ELF-1 (cell line): ENCODE results near the gene BBS10.
A peak's percentile ranks its signal among the peaks of the same experiment; 100 is the strongest.
"Not testable (repeated sequence)": the region's sequence is repeated elsewhere in the genome, so short reads cannot be mapped to it uniquely, and the experiment has no call there.

Experiments
- DNase-seq: peaks from one replicate; pipeline ENCODE4 v3.0.0-alpha.2; 2016; ENCODE audit warnings: low read depth, low spot score

Gene BBS10

GRCh38 chr12:76329606-76330005 is 18.6 kb downstream of the BBS10 start:
- DNase-seq: no peak

GRCh38 chr12:76329159-76329558 is 19.1 kb downstream of the BBS10 start:
- no peak for DNase-seq

DNA sequence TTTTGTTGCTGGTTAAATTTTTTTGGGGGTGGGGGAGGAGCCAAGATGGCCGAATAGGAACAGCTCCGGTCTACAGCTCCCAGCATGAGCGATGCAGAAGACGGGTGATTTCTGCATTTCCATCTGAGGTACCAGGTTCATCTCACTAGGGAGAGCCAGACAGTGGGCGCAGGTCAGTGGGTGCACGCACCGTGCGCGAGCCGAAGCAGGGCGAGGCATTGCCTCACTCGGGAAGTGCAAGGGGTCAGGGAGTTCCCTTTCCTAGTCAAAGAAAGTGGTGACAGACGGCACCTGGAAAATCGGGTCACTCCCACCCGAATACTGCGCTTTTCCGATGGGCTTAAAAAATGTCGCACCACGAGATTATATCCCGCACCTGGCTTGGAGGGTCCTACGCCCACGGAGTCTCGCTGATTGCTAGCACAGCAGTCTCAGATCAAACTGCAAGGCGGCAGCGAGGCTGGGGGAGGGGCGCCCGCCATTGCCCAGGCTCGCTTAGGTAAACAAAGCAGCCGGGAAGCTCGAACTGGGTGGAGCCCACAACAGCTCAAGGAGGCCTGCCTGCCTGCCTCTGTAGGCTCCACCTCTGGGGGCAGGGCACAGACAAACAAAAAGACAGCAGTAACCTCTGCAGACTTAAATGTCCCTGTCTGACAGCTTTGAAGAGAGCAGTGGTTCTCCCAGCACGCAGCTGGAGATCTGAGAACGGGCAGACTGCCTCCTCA is 28.5 kb downstream of the BBS10 start:
- not testable (repeated sequence) for DNase-seq

DNA sequence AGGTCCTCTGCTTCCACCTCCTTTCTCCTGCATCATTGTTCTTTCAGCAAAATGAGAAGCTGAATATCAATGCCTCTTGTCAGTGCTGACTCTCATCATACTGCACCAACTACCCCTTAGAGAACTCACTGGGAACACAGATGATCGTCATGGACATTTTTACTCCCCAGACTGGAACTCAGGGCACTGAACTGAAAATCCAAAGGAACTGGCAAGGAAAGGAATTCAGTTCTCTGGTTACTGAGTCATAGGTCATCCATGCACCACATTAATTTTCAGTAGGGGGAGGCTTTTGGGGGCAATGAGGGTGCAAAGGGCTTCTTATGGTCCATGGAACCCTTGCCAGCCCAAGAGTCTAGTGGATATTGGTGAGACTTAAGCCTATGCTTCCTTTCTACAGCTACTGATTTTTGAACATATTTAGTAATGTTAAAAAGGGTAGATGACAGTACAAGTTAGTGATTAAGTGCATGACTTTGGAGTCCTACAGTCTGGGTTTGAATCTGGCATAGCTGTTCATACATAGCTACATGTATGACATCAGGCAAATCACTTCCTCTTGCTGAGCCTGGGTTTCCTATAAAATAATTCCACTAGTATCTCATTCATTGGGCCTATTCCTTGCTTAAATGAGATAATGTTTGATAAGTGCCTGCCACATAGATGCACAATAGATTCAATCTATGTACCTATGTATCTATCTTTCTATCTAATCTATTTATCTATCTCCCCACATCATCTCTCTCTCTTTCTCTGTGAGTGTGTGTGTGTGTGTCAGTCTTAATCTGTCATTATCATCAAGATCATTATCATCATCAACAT is 29.2 kb downstream of the BBS10 start:
- no peak for DNase-seq

GRCh38 chr12:76317976-76318375 is 30.2 kb downstream of the BBS10 start:
- no peak for DNase-seq

- no peak for DNase-seq
These were observed 31.7 kb downstream of the BBS10 start for GRCh38 chr12:76316468-76316867.

- DNase-seq: peak; percentile 20
These were observed 34.9 kb downstream of the BBS10 start for GRCh38 chr12:76313299-76313698.

- DNase-seq: no peak
These were observed 35.9 kb downstream of the BBS10 start for GRCh38 chr12:76312315-76312714.

GRCh38 chr12:76311796-76312195 is 36.4 kb downstream of the BBS10 start:
- DNase-seq: no peak

- DNase-seq: no peak
These were observed 38.1 kb downstream of the BBS10 start for GRCh38 chr12:76310110-76310509.

DNA sequence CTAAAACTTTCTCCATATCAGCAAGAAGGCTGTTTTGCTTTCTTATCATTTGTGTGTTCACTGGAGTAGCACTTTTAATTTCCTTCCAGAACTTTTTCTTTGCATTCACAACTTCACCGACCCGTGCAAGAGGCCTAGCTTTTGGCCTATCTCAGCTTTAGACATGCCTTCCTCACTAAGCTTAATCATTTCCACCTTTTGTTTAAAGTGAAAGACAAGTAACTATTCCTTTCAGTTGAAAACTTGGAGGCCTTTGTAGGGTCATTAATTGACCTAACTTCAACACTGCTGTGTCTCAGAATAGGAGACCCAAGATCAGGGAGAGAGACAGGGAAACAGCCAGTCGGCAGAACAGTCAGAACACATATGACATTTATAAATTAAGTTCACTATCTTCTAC is 39.3 kb downstream of the BBS10 start:
- no peak for DNase-seq

- no peak for DNase-seq
These were observed 41.1 kb downstream of the BBS10 start for GRCh38 chr12:76307083-76307482.

- no peak for DNase-seq
These were observed 44.2 kb downstream of the BBS10 start for GRCh38 chr12:76303989-76304460.

- no peak for DNase-seq
These were observed 44.9 kb downstream of the BBS10 start for GRCh38 chr12:76303365-76303764.

DNA sequence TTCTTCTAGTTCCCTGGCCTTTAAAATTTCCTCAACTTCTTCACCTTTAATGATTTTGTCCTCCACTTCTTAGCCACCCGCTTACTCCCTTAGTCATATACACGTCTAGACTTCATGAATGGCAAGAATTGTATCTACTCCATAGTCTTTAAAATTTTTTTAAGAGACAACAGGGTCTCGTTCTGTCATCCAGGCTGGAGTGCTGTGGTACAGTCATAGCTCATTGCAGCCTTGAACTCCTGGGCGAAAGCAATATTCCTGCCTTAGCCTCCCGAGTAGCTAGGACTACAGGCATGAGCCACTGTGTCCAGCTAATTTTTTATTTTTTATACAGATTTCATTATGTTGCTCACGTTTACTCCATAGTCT is 47.9 kb downstream of the BBS10 start:
- DNase-seq: no peak

DNA sequence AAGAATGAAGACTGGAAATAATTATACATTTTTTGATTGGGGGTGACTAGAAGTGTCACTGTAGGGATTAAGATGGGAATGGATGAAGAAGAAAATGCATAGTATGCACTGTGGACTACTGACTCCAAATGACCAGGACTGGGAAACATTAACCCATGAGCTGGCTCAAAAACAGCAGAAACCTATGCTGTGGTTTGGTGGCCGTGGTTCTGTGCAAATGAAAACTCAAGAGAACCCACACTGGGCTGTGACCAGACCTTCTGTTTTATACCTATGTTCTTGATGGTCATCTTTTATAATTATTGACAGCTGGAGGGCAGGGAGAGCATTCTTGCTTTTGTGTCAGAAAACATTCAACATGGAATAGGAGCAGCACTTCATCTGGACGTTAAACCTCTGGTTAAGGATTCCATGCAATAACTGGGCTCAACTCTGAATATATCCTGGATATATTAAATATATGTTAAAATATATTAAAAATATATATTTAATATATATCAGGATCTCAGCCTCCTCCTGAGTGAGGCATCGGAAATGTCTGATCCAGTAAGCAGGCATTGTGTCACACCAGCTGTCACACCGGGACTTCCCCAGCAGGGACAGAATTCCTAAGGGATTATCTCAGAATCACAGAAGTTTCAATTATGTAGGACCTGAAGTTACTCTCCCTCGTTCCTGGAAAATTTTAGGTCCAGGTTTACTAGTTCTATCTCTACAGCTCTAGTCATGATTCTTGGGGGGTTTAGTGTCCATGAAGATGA is 48.5 kb downstream of the BBS10 start:
- DNase-seq: peak; percentile 5
